Measurements from ENCODE around the gene GPR78. TPM values are rescaled to one million over a fixed set of nuclear protein-coding genes. Genes with fewer than 3 reads are reported as not detected.

The GPR78 gene
- total RNA-seq, 1 experiment from 2014 or later = not detected

DNA sequence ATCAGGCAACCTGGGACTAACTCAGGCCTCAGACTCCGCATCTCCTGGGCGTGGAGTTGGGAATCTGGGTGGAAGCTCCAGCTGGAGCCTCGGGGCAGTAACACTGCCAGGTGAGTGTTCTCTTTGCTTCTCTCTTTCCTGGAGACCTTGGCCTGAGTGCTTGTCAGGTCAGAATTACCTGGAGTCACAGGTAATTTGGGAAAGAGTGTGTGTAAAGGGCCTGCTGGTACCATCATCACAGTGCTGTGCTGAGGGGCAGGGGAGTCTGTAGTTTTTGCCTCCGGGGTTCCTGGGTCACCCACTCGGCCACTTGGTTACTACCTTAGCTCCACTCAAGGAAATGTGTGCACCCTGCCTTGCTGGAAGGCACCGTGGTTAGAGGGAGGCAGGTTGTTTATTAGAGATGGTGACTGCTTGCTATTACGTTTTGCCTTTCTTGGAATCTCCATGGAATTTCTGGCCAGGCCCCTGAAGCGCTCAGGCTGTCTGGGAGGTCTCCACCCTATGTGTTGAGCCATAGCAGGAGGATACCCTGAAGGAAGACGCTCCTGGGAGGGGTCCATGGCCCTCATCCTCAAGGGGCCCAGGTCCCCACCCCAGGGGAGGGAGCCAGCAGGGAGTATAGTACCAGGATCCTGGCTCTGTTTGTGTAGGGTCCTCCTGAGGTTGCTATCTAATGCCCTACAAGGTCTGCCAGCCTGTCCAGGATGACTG, 2.9 kb downstream of the GPR78 start:
- no peaks in the 10 kb centered on the region for H4K20me1 ChIP-seq (ENCODE audit: insufficient read depth, low read depth, low read length)
- no peaks in the 10 kb centered on the region for H3K79me2 ChIP-seq (ENCODE audit: low read length)
- H3K4me3 ChIP-seq (ENCODE audit: low read length) = no peak overlapping the region
- H3K4me1 ChIP-seq (ENCODE audit: low read length) = peaks cover 13% of the 10 kb centered on the region
- no peaks in the 10 kb centered on the region for H3K9me2 ChIP-seq (replicated peaks; ENCODE audit: insufficient read depth, low read length)
- no peak for DNase-seq
- no peak overlapping the region for H3K9ac ChIP-seq (ENCODE audit: low read length)
- no peak overlapping the region for H2AFZ ChIP-seq (ENCODE audit: low read length)
- no peaks in the 10 kb centered on the region for H3K27me3 ChIP-seq (ENCODE audit: low read length)
- no peak overlapping the region for H3K27ac ChIP-seq (ENCODE audit: low read length)
- H3K36me3 ChIP-seq (ENCODE audit: insufficient read depth, low read length) = no peaks in the 10 kb centered on the region
- H3K4me2 ChIP-seq (ENCODE audit: low read depth, low read length, poor library complexity, severe bottlenecking) = no peak overlapping the region
- H3K9me3 ChIP-seq (ENCODE audit: low read length) = no peaks in the 10 kb centered on the region

DNA sequence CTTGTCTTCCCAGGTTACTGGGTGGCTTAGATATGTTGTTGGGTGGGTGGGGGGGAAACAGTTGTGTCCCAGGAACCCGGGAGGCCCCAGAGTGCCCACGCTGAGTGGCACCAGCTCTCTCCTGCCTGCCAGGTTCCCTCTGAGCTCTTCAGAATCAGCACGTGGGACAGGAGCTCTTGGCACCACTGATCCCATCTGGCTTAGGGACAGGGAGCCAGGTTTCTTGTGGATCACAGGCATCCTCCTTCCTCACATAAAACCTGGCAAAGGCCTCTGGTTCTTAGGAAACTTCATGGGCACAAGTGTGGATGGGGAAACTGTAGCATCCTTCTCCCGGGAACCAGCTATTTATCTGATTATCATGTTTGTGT, 3.4 kb downstream of the GPR78 start:
- Histone ChIP-seq H3K4me1 (ENCODE audit: low read length) (peaks cover 13% of the 10 kb centered on the region), H4K20me1 (ENCODE audit: insufficient read depth, low read depth, low read length) (no peaks in the 10 kb centered on the region), H3K79me2 (ENCODE audit: low read length) (no peaks in the 10 kb centered on the region), H3K4me2 (ENCODE audit: low read depth, low read length, poor library complexity, severe bottlenecking) (no peak overlapping the region), H2AFZ (ENCODE audit: low read length) (no peak overlapping the region), H3K9me2 (replicated peaks; ENCODE audit: insufficient read depth, low read length) (no peaks in the 10 kb centered on the region), H3K36me3 (ENCODE audit: insufficient read depth, low read length) (no peaks in the 10 kb centered on the region), H3K27me3 (ENCODE audit: low read length) (no peaks in the 10 kb centered on the region), H3K27ac (ENCODE audit: low read length) (no peak overlapping the region), H3K9ac (ENCODE audit: low read length) (no peak overlapping the region), H3K9me3 (ENCODE audit: low read length) (no peaks in the 10 kb centered on the region), H3K4me3 (ENCODE audit: low read length) (no peak overlapping the region)
- no peak for DNase-seq

GRCh38 chr4:8585186-8585585, 5.0 kb downstream of the GPR78 start:
- no peaks in the 10 kb centered on the region for H3K36me3 ChIP-seq (ENCODE audit: insufficient read depth, low read length)
- H3K4me3 ChIP-seq (ENCODE audit: low read length) = no peak overlapping the region
- H2AFZ ChIP-seq (ENCODE audit: low read length) = no peak overlapping the region
- no peaks in the 10 kb centered on the region for H3K9me2 ChIP-seq (replicated peaks; ENCODE audit: insufficient read depth, low read length)
- H3K4me2 ChIP-seq (ENCODE audit: low read depth, low read length, poor library complexity, severe bottlenecking) = no peak overlapping the region
- H3K9ac ChIP-seq (ENCODE audit: low read length) = no peak overlapping the region
- no peaks in the 10 kb centered on the region for H4K20me1 ChIP-seq (ENCODE audit: insufficient read depth, low read depth, low read length)
- H3K27me3 ChIP-seq (ENCODE audit: low read length) = no peaks in the 10 kb centered on the region
- H3K4me1 ChIP-seq (ENCODE audit: low read length) = no peaks in the 10 kb centered on the region
- DNase-seq = no peak
- no peak overlapping the region for H3K27ac ChIP-seq (ENCODE audit: low read length)
- H3K9me3 ChIP-seq (ENCODE audit: low read length) = no peaks in the 10 kb centered on the region
- no peaks in the 10 kb centered on the region for H3K79me2 ChIP-seq (ENCODE audit: low read length)

DNA sequence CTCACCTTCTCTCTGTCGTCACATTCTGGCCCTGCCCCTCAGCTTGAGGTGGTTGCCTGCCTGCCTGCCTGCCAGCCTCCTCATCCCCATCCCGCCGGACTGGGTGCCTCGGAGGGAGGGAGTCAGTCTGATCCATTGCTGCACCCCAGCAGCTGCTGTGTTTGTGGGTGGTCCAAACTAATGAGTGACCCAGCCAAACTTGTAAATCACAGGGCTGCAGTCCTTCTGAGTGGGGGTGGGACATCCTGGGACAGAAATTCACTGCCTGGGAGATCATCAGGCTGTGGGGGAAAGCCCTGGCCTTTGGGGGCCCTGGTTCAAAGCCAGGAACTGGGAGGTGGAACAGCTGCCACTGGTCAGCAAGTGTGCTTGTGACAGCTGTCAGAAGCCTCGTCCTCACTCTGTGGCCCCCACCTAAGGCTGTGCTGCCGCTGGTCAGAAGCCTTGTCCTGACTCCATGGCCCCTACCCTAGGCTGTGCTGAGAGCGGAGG, 5.6 kb downstream of the GPR78 start:
- Histone ChIP-seq H3K9ac (ENCODE audit: low read length) (no peak overlapping the region), H3K9me2 (replicated peaks; ENCODE audit: insufficient read depth, low read length) (no peaks in the 10 kb centered on the region), H3K4me3 (ENCODE audit: low read length) (no peak overlapping the region), H3K4me2 (ENCODE audit: low read depth, low read length, poor library complexity, severe bottlenecking) (no peak overlapping the region), H3K79me2 (ENCODE audit: low read length) (no peaks in the 10 kb centered on the region), H3K36me3 (ENCODE audit: insufficient read depth, low read length) (no peaks in the 10 kb centered on the region), H3K9me3 (ENCODE audit: low read length) (no peaks in the 10 kb centered on the region), H3K4me1 (ENCODE audit: low read length) (no peaks in the 10 kb centered on the region), H3K27me3 (ENCODE audit: low read length) (no peaks in the 10 kb centered on the region), H4K20me1 (ENCODE audit: insufficient read depth, low read depth, low read length) (no peaks in the 10 kb centered on the region), H3K27ac (ENCODE audit: low read length) (no peak overlapping the region), H2AFZ (ENCODE audit: low read length) (no peak overlapping the region)
- DNase-seq = no peak

GRCh38 chr4:8586246-8586645, 6.1 kb downstream of the GPR78 start:
- H3K27me3 ChIP-seq (ENCODE audit: low read length) = no peaks in the 10 kb centered on the region
- H3K4me3 ChIP-seq (ENCODE audit: low read length) = no peak overlapping the region
- no peak for DNase-seq
- no peak overlapping the region for H3K4me2 ChIP-seq (ENCODE audit: low read depth, low read length, poor library complexity, severe bottlenecking)
- H3K79me2 ChIP-seq (ENCODE audit: low read length) = no peaks in the 10 kb centered on the region
- H3K9me3 ChIP-seq (ENCODE audit: low read length) = no peaks in the 10 kb centered on the region
- H3K27ac ChIP-seq (ENCODE audit: low read length) = no peak overlapping the region
- no peak overlapping the region for H2AFZ ChIP-seq (ENCODE audit: low read length)
- no peaks in the 10 kb centered on the region for H3K36me3 ChIP-seq (ENCODE audit: insufficient read depth, low read length)
- no peaks in the 10 kb centered on the region for H4K20me1 ChIP-seq (ENCODE audit: insufficient read depth, low read depth, low read length)
- H3K9ac ChIP-seq (ENCODE audit: low read length) = no peak overlapping the region
- no peaks in the 10 kb centered on the region for H3K4me1 ChIP-seq (ENCODE audit: low read length)
- H3K9me2 ChIP-seq (replicated peaks; ENCODE audit: insufficient read depth, low read length) = no peaks in the 10 kb centered on the region

- H3K9ac ChIP-seq (ENCODE audit: low read length) = no peak overlapping the region
- DNase-seq = peak; percentile 44
- H3K27me3 ChIP-seq (ENCODE audit: low read length) = no peaks in the 10 kb centered on the region
- no peak overlapping the region for H2AFZ ChIP-seq (ENCODE audit: low read length)
- H3K9me2 ChIP-seq (replicated peaks; ENCODE audit: insufficient read depth, low read length) = no peaks in the 10 kb centered on the region
- no peaks in the 10 kb centered on the region for H3K79me2 ChIP-seq (ENCODE audit: low read length)
- no peaks in the 10 kb centered on the region for H4K20me1 ChIP-seq (ENCODE audit: insufficient read depth, low read depth, low read length)
- no peaks in the 10 kb centered on the region for H3K36me3 ChIP-seq (ENCODE audit: insufficient read depth, low read length)
- no peaks in the 10 kb centered on the region for H3K9me3 ChIP-seq (ENCODE audit: low read length)
- H3K27ac ChIP-seq (ENCODE audit: low read length) = no peak overlapping the region
- no peak overlapping the region for H3K4me3 ChIP-seq (ENCODE audit: low read length)
- H3K4me1 ChIP-seq (ENCODE audit: low read length) = no peaks in the 10 kb centered on the region
- H3K4me2 ChIP-seq (ENCODE audit: low read depth, low read length, poor library complexity, severe bottlenecking) = no peak overlapping the region
These were observed 6.7 kb downstream of the GPR78 start for GRCh38 chr4:8586671-8587468.

- Histone ChIP-seq H3K4me2 (ENCODE audit: low read depth, low read length, poor library complexity, severe bottlenecking) (no peak overlapping the region), H4K20me1 (ENCODE audit: insufficient read depth, low read depth, low read length) (no peaks in the 10 kb centered on the region), H3K27me3 (ENCODE audit: low read length) (no peaks in the 10 kb centered on the region), H3K9me2 (replicated peaks; ENCODE audit: insufficient read depth, low read length) (no peaks in the 10 kb centered on the region), H3K27ac (ENCODE audit: low read length) (no peak overlapping the region), H3K4me1 (ENCODE audit: low read length) (no peaks in the 10 kb centered on the region), H3K36me3 (ENCODE audit: insufficient read depth, low read length) (no peaks in the 10 kb centered on the region), H2AFZ (ENCODE audit: low read length) (no peak overlapping the region), H3K9ac (ENCODE audit: low read length) (no peak overlapping the region), H3K9me3 (ENCODE audit: low read length) (no peaks in the 10 kb centered on the region), H3K4me3 (ENCODE audit: low read length) (no peak overlapping the region), H3K79me2 (ENCODE audit: low read length) (no peaks in the 10 kb centered on the region)
- DNase-seq = no peak
These were observed 7.4 kb downstream of the GPR78 start for GRCh38 chr4:8587469-8588195.

- Histone ChIP-seq H3K9me2 (replicated peaks; ENCODE audit: insufficient read depth, low read length) (no peaks in the 10 kb centered on the region), H3K36me3 (ENCODE audit: insufficient read depth, low read length) (no peaks in the 10 kb centered on the region), H3K79me2 (ENCODE audit: low read length) (no peaks in the 10 kb centered on the region), H4K20me1 (ENCODE audit: insufficient read depth, low read depth, low read length) (no peaks in the 10 kb centered on the region), H3K4me3 (ENCODE audit: low read length) (no peak overlapping the region), H3K27ac (ENCODE audit: low read length) (no peak overlapping the region), H3K9ac (ENCODE audit: low read length) (no peak overlapping the region), H3K27me3 (ENCODE audit: low read length) (no peaks in the 10 kb centered on the region), H3K4me2 (ENCODE audit: low read depth, low read length, poor library complexity, severe bottlenecking) (no peak overlapping the region), H2AFZ (ENCODE audit: low read length) (no peak overlapping the region), H3K4me1 (ENCODE audit: low read length) (no peaks in the 10 kb centered on the region), H3K9me3 (ENCODE audit: low read length) (no peaks in the 10 kb centered on the region)
- DNase-seq = no peak
These were observed 7.9 kb downstream of the GPR78 start for GRCh38 chr4:8588196-8588470.
